ENCODE measurements around the gene KCNK17.
"Not testable (repeated sequence)": the region's sequence is repeated elsewhere in the genome, so short reads cannot be mapped to it uniquely, and the experiment has no call there.

KCNK17 gene

DNA sequence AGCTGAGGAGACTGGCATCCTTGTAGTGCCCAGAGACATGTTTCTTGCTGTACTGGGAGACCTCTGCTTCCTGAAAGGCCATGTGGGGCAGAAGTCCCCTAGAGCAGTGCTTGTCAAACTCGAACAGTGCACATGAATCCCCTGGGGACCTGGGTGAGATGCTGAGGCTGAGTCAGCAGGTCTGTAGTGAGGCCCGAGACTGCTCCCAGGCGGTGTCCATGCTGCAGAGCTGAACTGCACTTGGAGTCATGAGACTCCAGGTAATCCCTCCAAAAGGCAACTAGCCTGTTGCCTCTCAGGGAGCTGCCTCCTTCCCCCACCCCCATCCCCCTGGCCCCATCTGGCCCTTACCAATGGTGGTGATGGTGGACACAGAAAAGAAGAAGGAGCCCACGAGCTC, 3.7 kb downstream of the KCNK17 start:
- DNase-seq, result no peak
- in situ Hi-C loops (cut with HindIII; ENCODE audit: low pct_ligation_motif_present, low pct_unique_long_range_greater_than_20kb, low sequenced_read_pairs), result no loop called here

DNA sequence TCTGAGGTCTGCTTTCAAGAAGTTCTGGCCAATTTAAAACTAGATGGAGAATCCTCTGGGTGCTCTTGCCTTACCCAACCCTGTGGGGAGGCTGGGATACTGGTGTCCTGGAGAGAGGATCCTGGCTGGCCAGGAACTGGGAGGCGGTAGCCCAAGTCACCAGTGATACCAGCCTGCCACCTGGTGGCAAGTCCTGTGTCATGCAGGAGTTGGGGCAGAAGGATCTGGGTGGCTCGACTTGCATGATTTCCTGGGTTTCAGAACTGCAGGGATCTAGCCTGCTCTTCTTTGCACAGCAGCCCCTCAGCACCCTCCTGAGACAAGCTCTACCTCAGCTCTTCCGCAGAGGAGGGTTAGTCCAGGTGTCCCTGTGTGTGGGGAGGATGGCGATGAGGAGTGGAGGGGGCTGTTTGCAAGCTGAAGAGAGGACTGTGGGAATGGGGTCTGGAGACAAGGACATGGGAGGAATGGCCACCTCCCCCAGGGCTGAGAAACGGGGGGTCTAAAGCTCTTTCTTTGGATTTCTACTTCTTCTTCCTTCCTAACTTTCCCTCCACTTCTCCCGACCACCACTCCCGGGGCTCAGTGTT, 4.2 kb downstream of the KCNK17 start:
- peak; percentile 55 for DNase-seq
- in situ Hi-C loops (cut with HindIII; ENCODE audit: low pct_ligation_motif_present, low pct_unique_long_range_greater_than_20kb, low sequenced_read_pairs), result no loop called here

GRCh38 chr6:39307462-39307861, 6.8 kb downstream of the KCNK17 start:
- no peak for DNase-seq
- in situ Hi-C loops (cut with HindIII; ENCODE audit: low pct_ligation_motif_present, low pct_unique_long_range_greater_than_20kb, low sequenced_read_pairs), result no loop called here

- in situ Hi-C loops (cut with HindIII; ENCODE audit: low pct_ligation_motif_present, low pct_unique_long_range_greater_than_20kb, low sequenced_read_pairs), result no loop called here
- DNase-seq, result no peak
These were observed 9.3 kb downstream of the KCNK17 start for GRCh38 chr6:39304951-39305350.

DNA sequence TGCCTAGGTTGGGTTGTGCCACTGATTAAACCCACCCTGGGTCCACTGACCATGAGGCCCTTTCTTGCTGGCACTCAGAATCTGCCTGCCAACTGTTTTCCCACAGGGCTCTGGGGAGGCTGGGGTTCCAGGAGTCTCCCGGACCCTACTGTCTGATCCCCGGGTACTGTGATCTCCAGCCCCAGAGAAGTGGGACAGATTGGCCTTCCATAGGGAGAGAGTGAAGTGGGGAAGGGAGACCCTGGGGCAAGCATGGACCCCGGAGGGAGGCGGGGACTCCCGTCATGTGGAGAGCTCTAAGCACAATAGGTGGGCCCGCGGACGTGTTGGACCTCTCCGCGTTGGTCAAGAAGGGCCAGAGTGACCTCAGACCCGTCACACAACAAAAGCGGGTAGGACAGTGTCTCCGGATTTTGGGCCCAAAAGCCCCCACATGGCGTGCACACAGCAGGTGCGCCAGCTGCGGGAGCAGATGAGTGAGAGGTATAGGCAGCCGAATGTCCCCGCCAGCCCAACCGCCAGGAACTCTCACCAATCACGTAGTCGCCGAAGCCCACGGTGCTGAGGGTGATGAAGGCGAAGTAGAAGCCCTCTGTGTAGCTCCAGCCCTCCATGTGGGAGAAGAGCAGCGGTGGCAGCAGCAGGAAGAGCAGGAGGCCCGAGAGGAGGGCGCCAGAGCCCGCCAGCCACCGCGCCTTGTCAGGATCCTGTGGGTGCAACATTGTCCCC, 10.6 kb downstream of the KCNK17 start:
- DNase-seq, result no peak
- in situ Hi-C loops (cut with HindIII; ENCODE audit: low pct_ligation_motif_present, low pct_unique_long_range_greater_than_20kb, low sequenced_read_pairs), result no loop called here

- DNase-seq, result peak; percentile 70
- in situ Hi-C loops (cut with HindIII; ENCODE audit: low pct_ligation_motif_present, low pct_unique_long_range_greater_than_20kb, low sequenced_read_pairs), result no loop called here
These were observed 11.4 kb downstream of the KCNK17 start for GRCh38 chr6:39302669-39303424.

DNA sequence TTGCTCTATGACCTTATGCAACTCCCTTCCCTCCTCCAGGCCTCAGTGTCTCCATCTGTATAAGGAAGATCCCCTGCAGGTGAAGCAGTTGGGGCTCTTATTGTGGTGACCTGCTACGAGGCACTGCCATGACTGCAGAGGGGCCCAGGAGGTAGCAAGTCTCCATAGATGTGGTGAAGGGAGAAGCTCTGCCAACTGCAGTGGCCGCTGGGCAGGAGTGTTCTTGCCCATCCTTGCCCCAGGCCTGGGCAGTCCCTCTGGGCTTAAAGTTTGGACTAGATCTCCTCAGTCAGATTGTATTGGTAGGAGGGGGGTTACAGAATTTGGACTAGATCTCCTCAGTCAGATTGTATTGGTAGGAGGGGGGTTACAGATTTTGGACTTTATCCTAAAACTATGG, 12.2 kb downstream of the KCNK17 start:
- no peak for DNase-seq
- in situ Hi-C loops (cut with HindIII; ENCODE audit: low pct_ligation_motif_present, low pct_unique_long_range_greater_than_20kb, low sequenced_read_pairs), result no loop called here

- DNase-seq, result no peak
- in situ Hi-C loops (cut with HindIII; ENCODE audit: low pct_ligation_motif_present, low pct_unique_long_range_greater_than_20kb, low sequenced_read_pairs), result no loop called here
These were observed 12.6 kb downstream of the KCNK17 start for GRCh38 chr6:39301606-39302005.

DNA sequence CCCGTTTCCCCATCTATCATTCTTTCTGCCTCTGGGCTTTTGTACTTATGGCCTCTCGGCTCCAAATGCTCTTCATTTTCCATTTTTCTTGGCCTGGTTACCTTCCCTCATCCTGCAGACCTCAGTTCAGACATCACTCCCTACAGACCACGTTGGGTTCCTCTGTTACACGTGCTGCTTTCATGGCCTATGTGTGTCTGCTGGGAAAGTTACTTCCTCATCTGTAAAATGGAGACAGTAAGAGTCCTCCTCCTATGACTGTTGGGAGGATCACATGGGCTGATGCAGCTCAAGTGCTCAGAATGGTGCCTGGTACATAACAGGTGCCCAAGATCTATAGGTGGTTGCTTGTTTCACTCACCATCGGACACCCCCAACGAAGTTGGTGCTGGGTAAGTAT, 13.5 kb downstream of the KCNK17 start:
- DNase-seq, result no peak
- in situ Hi-C loops (cut with HindIII; ENCODE audit: low pct_ligation_motif_present, low pct_unique_long_range_greater_than_20kb, low sequenced_read_pairs), result no loop called here

- in situ Hi-C loops (cut with HindIII; ENCODE audit: low pct_ligation_motif_present, low pct_unique_long_range_greater_than_20kb, low sequenced_read_pairs), result no loop called here
- DNase-seq, result no peak
These were observed 16.2 kb downstream of the KCNK17 start for GRCh38 chr6:39298061-39298460.

- in situ Hi-C loops (cut with HindIII; ENCODE audit: low pct_ligation_motif_present, low pct_unique_long_range_greater_than_20kb, low sequenced_read_pairs), result no loop called here
- DNase-seq, result no peak
These were observed 17.2 kb downstream of the KCNK17 start for GRCh38 chr6:39296745-39297640.

GRCh38 chr6:39295611-39296011, 18.6 kb downstream of the KCNK17 start:
- in situ Hi-C loops (cut with HindIII; ENCODE audit: low pct_ligation_motif_present, low pct_unique_long_range_greater_than_20kb, low sequenced_read_pairs), result no loop called here
- DNase-seq, result no peak

DNA sequence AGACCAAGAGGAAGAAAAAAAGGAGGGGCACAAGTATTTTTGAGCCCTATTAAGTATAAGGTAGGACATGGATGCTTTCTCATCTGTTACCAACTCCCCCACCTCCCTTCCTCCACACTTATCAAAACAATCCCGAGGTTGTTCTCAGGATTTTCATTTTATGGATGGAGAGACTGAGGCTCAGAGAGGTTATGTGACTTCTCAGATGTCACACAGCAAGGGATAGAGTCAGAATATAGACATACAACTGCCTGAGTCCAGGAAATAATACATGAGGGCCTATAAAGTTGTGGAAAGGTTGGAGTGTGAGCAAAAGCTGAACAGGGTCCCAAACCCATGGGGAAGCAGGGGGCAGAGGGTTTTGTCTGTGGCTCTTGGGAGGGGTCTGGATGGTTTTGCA, 19.3 kb downstream of the KCNK17 start:
- no peak for DNase-seq
- in situ Hi-C loops (cut with HindIII; ENCODE audit: low pct_ligation_motif_present, low pct_unique_long_range_greater_than_20kb, low sequenced_read_pairs), result no loop called here

GRCh38 chr6:39294133-39294532, 20.1 kb downstream of the KCNK17 start:
- no peak for DNase-seq
- in situ Hi-C loops (cut with HindIII; ENCODE audit: low pct_ligation_motif_present, low pct_unique_long_range_greater_than_20kb, low sequenced_read_pairs), result no loop called here

DNA sequence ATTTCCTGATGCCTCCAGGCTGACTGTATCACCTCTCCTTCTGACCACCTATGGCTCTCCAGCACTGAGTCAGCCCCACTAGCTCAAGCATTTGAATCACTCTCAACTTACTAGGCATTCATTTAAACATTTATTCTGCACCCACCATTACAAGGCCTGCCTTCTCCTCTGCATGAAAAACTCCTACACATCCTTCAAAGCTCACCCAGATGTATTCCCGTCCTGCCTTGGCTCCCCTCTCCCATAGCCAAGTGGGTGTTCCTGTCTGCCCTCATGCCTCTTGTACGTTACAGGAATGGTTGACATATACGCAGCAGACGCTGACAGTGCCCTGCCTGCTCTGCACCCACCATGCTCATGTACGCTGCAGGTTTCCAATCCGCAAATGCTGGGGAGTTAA, 21.6 kb downstream of the KCNK17 start:
- DNase-seq, result no peak
- in situ Hi-C loops (cut with HindIII; ENCODE audit: low pct_ligation_motif_present, low pct_unique_long_range_greater_than_20kb, low sequenced_read_pairs), result no loop called here

DNA sequence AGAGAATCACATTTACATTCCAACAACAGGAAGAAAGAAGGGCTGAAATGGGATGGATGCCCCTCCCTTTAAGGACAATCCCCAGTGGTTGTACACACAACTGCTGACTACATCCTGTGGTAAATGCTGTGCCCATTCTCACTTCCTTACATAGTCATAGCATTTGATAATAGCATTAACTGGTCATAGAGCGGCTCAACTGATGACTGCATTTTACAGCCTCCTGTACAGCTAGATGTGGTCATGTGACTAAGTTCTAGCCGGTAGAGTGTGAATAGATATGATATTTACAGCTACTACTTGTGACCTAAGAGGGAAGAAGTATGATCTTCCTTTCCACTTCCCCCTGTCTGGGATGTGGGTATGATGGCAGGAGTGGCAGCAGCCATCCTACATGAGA, 24.7 kb downstream of the KCNK17 start:
- in situ Hi-C loops (cut with HindIII; ENCODE audit: low pct_ligation_motif_present, low pct_unique_long_range_greater_than_20kb, low sequenced_read_pairs), result no loop called here
- no peak for DNase-seq

GRCh38 chr6:39287601-39288000, 26.6 kb downstream of the KCNK17 start:
- DNase-seq, result no peak
- in situ Hi-C loops (cut with HindIII; ENCODE audit: low pct_ligation_motif_present, low pct_unique_long_range_greater_than_20kb, low sequenced_read_pairs), result no loop called here

GRCh38 chr6:39286596-39286995, 27.6 kb downstream of the KCNK17 start:
- DNase-seq; in situ Hi-C loops (cut with HindIII; ENCODE audit: low pct_ligation_motif_present, low pct_unique_long_range_greater_than_20kb, low sequenced_read_pairs): not testable (repeated sequence)

DNA sequence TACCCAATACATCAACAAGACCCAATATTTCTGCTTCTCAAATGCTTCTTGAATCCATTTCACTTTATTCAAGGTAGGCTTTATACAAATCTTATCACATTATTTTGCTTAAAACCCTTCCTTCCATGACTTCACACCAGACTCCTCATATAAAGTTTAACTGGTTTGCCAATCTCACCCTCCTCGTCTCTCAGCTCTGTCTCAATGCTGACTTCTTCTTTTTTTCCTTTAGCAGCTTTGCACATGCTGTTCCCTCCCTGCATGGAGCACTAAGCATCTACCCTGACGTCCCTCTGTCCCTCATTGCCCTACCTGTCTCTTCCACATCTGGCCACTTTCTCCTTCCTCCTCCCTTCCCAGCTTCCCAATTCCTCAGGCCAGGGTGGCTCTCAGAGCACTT, 31.4 kb downstream of the KCNK17 start:
- in situ Hi-C loops (cut with HindIII; ENCODE audit: low pct_ligation_motif_present, low pct_unique_long_range_greater_than_20kb, low sequenced_read_pairs), result no loop called here
- DNase-seq, result no peak

Measured in ACHN (cell line).